ENCODE data around the gene LEMD3. TPM values are rescaled to one million over a fixed set of nuclear protein-coding genes. Genes with fewer than 3 reads are reported as not detected.

Gene LEMD3
- total and polyA plus RNA-seq, 2 donors (not counting 1 experiment from before 2014, with no cell fraction given) = 11.5 to 18.5 TPM

DNA sequence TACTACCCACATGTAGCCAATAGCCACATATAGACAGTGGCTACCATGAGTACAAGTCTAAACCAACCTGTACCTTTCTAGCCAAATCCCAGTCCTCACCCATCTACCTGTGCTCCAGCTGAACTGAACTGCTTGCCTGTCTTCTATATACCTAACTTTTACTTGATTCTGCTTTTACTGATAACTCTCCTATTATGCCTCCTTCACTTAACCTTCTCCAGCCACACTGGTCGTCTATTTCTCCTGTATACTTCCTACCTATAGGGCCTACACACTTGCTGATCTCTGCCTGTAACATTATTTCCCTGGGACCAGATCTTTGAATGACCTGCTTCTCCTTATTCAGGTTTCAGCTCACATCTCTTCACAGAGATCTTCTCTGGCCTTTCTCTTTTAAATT lies 83.1 kb downstream of the LEMD3 start:
- TF ChIP-seq EZH2 (IDR thresholded peaks at IDR 0.05; ENCODE audit: low read length, missing control alignments) = no peak
- TF ChIP-seq, protein P1, sequence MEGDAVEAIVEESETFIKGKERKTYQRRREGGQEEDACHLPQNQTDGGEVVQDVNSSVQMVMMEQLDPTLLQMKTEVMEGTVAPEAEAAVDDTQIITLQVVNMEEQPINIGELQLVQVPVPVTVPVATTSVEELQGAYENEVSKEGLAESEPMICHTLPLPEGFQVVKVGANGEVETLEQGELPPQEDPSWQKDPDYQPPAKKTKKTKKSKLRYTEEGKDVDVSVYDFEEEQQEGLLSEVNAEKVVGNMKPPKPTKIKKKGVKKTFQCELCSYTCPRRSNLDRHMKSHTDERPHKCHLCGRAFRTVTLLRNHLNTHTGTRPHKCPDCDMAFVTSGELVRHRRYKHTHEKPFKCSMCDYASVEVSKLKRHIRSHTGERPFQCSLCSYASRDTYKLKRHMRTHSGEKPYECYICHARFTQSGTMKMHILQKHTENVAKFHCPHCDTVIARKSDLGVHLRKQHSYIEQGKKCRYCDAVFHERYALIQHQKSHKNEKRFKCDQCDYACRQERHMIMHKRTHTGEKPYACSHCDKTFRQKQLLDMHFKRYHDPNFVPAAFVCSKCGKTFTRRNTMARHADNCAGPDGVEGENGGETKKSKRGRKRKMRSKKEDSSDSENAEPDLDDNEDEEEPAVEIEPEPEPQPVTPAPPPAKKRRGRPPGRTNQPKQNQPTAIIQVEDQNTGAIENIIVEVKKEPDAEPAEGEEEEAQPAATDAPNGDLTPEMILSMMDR (conservative IDR thresholded peaks at IDR 0.05 in 1 of 2, IDR thresholded peaks at IDR 0.05 in 1 of 2; ENCODE audit: low read depth in 1 of 2, low read length in 2 of 2) = no peak

DNA sequence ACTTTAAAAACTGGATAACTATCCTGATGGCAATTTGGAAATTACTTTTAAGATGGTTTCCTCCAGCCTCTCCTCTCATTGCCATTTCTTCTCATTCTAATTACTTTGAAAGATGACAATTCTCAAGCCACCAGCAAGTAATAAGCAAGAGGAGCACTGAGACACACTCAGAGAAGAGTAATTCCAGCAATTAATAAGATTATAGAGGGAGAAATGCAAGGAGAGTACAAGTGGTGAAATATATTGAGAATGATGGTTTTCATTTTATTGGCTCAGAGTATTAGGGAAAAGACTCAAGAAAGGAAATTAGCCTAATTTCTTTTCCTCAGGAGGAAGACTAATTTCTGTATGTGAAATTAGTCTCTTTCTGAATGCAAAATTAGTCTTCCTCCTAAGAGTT lies 88.6 kb downstream of the LEMD3 start:
- Histone ChIP-seq H3K4me2 (ENCODE audit: extremely low read depth, insufficient read depth, low read length) (no peak overlapping the region), H3K9ac (ENCODE audit: insufficient read depth, low read length) (no peak overlapping the region), H3K4me3 (replicated peaks in 1 of 4; ENCODE audit: control extremely low read depth in 1 of 4, insufficient read depth in 1 of 4, low read depth in 3 of 4, low read length in 4 of 4) (no peak overlapping the region), H4K20me1 (ENCODE audit: control insufficient read depth, extremely low read depth, insufficient read depth, low read length) (no peaks in the 10 kb centered on the region), H3K36me3 (ENCODE audit: control insufficient read depth, insufficient read depth, low read length) (no peaks in the 10 kb centered on the region), H3K4me1 (ENCODE audit: control insufficient read depth, extremely low read depth, insufficient read depth, low read length) (no peaks in the 10 kb centered on the region), H3K79me2 (ENCODE audit: control insufficient read depth, insufficient read depth, low read length) (no peaks in the 10 kb centered on the region), H3K27ac (ENCODE audit: insufficient read depth, low read length) (no peak overlapping the region), H3K9me3 (ENCODE audit: control insufficient read depth, insufficient read depth, low read depth, low read length) (no peaks in the 10 kb centered on the region), H2AFZ (ENCODE audit: low read length) (no peak overlapping the region), H3K27me3 (ENCODE audit: control insufficient read depth, insufficient read depth, low read length) (no peaks in the 10 kb centered on the region)
- TF ChIP-seq EZH2 (IDR thresholded peaks at IDR 0.05; ENCODE audit: low read length, missing control alignments) = no peak
- TF ChIP-seq, protein P1 (conservative IDR thresholded peaks at IDR 0.05 in 1 of 2, IDR thresholded peaks at IDR 0.05 in 1 of 2; ENCODE audit: low read depth in 1 of 2, low read length in 2 of 2) = no peak
- no peak for DNase-seq (ENCODE audit: low read depth in 2 of 2)

More for the DNA sequence above, 83.1 kb downstream of the LEMD3 start:
- Histone ChIP-seq H3K27me3 (ENCODE audit: control insufficient read depth, insufficient read depth, low read length) (no peaks in the 10 kb centered on the region), H3K79me2 (ENCODE audit: control insufficient read depth, insufficient read depth, low read length) (no peaks in the 10 kb centered on the region), H3K4me1 (ENCODE audit: control insufficient read depth, extremely low read depth, insufficient read depth, low read length) (no peaks in the 10 kb centered on the region), H3K4me2 (ENCODE audit: extremely low read depth, insufficient read depth, low read length) (no peak overlapping the region), H3K4me3 (replicated peaks in 1 of 4; ENCODE audit: control extremely low read depth in 1 of 4, insufficient read depth in 1 of 4, low read depth in 3 of 4, low read length in 4 of 4) (no peak overlapping the region), H3K36me3 (ENCODE audit: control insufficient read depth, insufficient read depth, low read length) (no peaks in the 10 kb centered on the region), H3K9ac (ENCODE audit: insufficient read depth, low read length) (no peak overlapping the region), H4K20me1 (ENCODE audit: control insufficient read depth, extremely low read depth, insufficient read depth, low read length) (no peaks in the 10 kb centered on the region), H3K27ac (ENCODE audit: insufficient read depth, low read length) (no peak overlapping the region), H3K9me3 (ENCODE audit: control insufficient read depth, insufficient read depth, low read depth, low read length) (no peaks in the 10 kb centered on the region), H2AFZ (ENCODE audit: low read length) (no peak overlapping the region)
- DNase-seq (ENCODE audit: low read depth in 2 of 2) = no peak

DNA sequence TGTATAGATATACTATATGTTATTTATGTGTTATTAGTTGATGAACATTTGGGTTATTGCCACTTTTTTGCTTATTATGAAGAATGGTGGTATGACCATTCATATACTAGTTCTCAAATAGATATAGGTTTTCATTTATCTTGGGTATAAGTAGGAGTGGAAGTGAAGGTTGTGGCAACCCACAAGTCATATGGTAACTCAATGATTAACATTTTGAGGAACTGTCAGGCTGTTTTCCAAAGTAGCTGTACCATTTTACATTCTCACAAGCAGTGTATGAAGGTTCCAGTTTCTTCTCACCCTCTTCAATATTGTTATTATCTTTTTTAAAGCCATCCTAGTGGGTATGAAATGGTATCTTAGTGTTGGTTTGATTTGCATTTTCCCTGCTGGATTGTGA lies 90.1 kb downstream of the LEMD3 start:
- Histone ChIP-seq H3K27me3 (ENCODE audit: control insufficient read depth, insufficient read depth, low read length) (no peaks in the 10 kb centered on the region), H3K27ac (ENCODE audit: insufficient read depth, low read length) (no peak overlapping the region), H3K9ac (ENCODE audit: insufficient read depth, low read length) (no peak overlapping the region), H3K9me3 (ENCODE audit: control insufficient read depth, insufficient read depth, low read depth, low read length) (no peaks in the 10 kb centered on the region), H4K20me1 (ENCODE audit: control insufficient read depth, extremely low read depth, insufficient read depth, low read length) (no peaks in the 10 kb centered on the region), H3K79me2 (ENCODE audit: control insufficient read depth, insufficient read depth, low read length) (no peaks in the 10 kb centered on the region), H3K4me2 (ENCODE audit: extremely low read depth, insufficient read depth, low read length) (no peak overlapping the region), H2AFZ (ENCODE audit: low read length) (no peak overlapping the region), H3K4me3 (replicated peaks in 1 of 4; ENCODE audit: control extremely low read depth in 1 of 4, insufficient read depth in 1 of 4, low read depth in 3 of 4, low read length in 4 of 4) (no peak overlapping the region), H3K4me1 (ENCODE audit: control insufficient read depth, extremely low read depth, insufficient read depth, low read length) (no peaks in the 10 kb centered on the region), H3K36me3 (ENCODE audit: control insufficient read depth, insufficient read depth, low read length) (no peaks in the 10 kb centered on the region)
- no peak for TF ChIP-seq EZH2 (IDR thresholded peaks at IDR 0.05; ENCODE audit: low read length, missing control alignments)
- TF ChIP-seq, protein P1 (conservative IDR thresholded peaks at IDR 0.05 in 1 of 2, IDR thresholded peaks at IDR 0.05 in 1 of 2; ENCODE audit: low read depth in 1 of 2, low read length in 2 of 2) = no peak
- no peak for DNase-seq (ENCODE audit: low read depth in 2 of 2)

All from fibroblast of lung (primary cell).